HG03025 (cell line): Measurements from ENCODE around the gene MSGN1.

Source experiments
- ATAC-seq: cut with Tn5 transposase; IDR thresholded peaks from one replicate; pipeline ENCODE4 v1.9.1; 2021; ENCODE audit warnings: mild to moderate bottlenecking, moderate library complexity; ENCODE audit not compliant: unreplicated experiment, low FRiP score

The MSGN1 gene, protein sequence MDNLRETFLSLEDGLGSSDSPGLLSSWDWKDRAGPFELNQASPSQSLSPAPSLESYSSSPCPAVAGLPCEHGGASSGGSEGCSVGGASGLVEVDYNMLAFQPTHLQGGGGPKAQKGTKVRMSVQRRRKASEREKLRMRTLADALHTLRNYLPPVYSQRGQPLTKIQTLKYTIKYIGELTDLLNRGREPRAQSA

DNA sequence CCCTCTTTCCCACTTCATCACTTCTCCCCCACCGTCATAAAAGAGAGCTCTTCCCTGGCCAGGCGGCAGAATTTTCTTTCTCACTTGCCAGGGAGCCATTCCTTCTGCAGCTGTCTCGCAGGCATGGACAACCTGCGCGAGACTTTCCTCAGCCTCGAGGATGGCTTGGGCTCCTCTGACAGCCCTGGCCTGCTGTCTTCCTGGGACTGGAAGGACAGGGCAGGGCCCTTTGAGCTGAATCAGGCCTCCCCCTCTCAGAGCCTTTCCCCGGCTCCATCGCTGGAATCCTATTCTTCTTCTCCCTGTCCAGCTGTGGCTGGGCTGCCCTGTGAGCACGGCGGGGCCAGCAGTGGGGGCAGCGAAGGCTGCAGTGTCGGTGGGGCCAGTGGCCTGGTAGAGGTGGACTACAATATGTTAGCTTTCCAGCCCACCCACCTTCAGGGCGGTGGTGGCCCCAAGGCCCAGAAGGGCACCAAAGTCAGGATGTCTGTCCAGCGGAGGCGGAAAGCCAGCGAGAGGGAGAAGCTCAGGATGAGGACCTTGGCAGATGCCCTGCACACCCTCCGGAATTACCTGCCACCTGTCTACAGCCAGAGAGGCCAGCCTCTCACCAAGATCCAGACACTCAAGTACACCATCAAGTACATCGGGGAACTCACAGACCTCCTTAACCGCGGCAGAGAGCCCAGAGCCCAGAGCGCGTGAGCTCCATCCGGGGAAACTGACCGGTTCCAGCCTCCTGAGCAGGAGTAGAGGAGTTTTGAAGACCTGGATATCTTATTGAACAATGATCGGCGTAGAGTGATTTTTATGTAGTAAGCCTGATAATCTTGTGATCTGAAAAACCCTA, at the start of gene MSGN1:
MSGN1 (plus strand) TSS at position 65 of the 850 bp plus-strand sequence; CDS start at position 124, 59 bp downstream.
- no peak for ATAC-seq

GRCh38 chr2:17768894-17769293, 47.4 kb upstream of the MSGN1 start:
- no peak for ATAC-seq

DNA sequence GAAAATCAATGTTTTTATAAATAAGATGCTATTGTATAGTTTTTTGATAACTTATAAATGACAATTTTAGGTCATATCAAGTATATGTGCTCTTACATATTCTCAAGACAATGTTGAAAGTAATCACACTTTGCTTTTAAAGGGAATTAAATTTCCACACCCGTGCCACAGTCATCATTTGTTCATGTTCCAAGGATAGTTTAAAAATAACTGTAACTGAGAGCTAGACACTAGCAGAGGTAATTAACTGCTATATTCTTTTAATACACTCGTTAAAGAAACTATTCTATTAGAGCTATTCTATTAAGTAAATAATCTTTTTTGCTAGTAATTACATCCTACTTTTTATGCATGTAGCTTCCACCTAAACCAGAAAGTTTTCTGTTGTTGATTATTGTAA, 44.3 kb upstream of the MSGN1 start:
- ATAC-seq, result no peak

DNA sequence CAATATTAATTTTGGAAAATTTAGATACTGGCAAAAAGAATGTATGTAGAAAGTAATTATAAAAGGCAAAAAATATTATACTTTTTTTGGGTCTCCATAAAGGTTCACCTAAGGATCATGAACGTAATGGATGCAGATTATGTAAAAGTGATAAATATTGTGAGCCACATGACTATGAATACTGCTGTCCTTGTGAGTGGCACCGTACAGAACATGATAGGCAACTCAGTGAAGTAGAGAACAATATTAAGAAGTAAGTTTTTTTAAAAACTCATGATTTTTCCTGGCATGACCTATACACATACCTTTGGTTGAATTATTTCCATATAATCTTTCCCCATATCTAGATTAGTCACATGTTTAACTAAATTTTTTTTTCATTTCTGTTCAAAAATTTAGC, 43.7 kb upstream of the MSGN1 start:
- ATAC-seq, result no peak

DNA sequence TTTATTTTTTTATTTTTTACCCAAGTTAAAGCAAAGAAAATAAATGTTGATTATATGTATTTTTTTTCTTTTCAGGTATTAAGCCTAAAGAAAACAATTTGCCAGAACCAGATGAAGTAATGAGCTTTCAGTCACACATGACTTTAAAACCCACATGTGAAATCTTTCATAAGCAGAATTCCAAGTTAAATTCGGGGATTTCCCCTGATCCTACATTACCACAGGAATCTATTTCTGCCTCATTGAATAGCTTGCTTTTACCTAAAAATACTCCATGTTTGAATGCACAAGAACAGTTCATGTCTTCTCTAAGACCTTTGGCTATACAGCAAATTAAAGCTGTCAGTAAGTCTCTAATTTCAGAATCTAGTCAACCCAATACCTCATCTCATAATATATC, 35.7 kb upstream of the MSGN1 start:
- ATAC-seq, result no peak

DNA sequence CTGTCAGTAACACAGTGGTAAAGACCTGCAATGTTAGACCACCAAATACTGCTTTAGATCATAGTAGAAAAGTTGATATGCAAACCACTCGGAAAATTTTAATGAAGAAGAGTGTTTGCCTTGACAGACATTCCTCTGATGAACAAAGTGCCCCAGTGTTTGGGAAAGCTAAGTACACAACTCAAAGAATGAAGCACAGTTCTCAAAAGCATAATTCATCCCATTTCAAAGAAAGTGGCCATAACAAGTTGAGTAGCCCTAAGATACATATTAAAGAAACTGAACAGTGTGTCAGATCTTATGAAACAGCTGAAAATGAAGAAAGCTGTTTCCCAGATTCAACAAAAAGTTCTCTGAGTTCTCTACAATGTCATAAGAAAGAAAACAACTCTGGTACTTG, 34.8 kb upstream of the MSGN1 start:
- ATAC-seq, result no peak

- ATAC-seq, result no peak
Observed at GRCh38 chr2:17786727-17787126, 29.5 kb upstream of the MSGN1 start.

DNA sequence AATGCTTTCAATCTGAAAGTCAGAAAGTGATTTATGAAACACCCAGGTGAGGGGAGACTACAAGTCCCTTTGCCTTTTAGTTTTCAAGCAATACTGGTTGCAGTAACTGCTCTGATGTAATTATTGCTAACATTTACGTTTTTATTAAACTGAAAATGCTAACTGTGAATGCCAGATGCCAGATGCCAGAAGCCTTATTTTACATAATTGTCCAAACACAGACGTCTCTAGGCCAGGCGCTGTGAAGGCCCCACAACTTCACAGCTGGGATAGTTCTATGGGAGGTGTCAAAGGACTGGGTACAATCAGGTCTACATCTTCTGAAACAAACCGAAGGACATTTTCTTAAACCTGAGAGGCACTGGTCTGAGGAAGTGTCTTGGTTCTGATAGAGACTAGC, 27.5 kb upstream of the MSGN1 start:
- ATAC-seq, result no peak

GRCh38 chr2:17790536-17790935, 25.7 kb upstream of the MSGN1 start:
- no peak for ATAC-seq

DNA sequence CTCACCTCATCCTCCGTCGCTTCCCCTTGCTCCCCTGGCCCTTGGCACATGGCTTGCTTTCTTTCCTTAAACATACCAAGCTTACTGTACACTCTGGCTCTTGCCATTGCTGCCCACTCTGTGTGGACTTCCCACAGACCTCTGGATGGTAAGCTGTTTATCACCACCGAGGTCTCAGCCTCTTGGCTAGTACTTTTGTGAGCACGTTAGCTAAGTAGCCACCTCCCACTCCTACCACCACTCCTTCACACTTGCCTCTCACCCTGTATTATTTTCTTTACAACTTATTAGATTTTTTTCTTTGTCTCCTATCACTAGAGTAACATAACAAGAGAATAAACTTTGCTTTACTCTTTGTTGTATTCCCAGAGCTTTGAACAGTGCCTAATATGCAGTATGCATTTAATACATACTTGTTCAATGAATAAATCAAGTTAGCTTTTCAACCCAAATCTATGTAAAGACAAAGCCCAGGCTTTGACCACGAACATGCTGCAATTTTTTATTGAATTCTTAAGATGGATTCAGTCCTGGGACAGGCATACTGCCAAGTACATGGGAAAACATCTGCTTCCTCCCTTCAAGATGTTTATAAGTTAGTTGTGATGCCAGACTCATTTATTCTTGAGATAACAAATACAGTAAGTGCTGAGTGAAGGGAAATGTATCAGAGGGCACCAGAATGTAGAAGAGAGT, 25.0 kb upstream of the MSGN1 start:
- no peak for ATAC-seq

DNA sequence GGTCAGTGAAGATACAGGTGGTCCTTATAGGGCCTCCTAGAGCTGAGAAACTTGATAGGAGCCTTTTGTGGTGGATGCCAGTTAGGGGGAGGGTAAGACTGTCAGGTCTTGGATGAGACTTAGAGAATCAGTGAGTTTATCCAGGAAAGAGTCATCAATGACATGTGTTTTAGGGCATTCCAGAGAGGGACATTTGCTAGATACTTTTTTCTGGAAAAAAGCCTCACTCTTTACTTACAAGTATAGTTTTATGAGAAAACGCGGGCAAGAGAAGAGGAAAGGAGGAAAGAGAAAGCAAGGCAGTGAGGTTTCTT, 24.5 kb upstream of the MSGN1 start:
- ATAC-seq, result no peak

- no peak for ATAC-seq
Observed at GRCh38 chr2:17792515-17792914, 23.7 kb upstream of the MSGN1 start.

GRCh38 chr2:17793296-17793695, 23.0 kb upstream of the MSGN1 start:
- ATAC-seq, result no peak

- ATAC-seq, result no peak
Observed at GRCh38 chr2:17793803-17794354, 22.4 kb upstream of the MSGN1 start.

- no peak for ATAC-seq
Observed at GRCh38 chr2:17795309-17795708, 21.0 kb upstream of the MSGN1 start.

- no peak for ATAC-seq
Observed at GRCh38 chr2:17798338-17798737, 17.9 kb upstream of the MSGN1 start.

DNA sequence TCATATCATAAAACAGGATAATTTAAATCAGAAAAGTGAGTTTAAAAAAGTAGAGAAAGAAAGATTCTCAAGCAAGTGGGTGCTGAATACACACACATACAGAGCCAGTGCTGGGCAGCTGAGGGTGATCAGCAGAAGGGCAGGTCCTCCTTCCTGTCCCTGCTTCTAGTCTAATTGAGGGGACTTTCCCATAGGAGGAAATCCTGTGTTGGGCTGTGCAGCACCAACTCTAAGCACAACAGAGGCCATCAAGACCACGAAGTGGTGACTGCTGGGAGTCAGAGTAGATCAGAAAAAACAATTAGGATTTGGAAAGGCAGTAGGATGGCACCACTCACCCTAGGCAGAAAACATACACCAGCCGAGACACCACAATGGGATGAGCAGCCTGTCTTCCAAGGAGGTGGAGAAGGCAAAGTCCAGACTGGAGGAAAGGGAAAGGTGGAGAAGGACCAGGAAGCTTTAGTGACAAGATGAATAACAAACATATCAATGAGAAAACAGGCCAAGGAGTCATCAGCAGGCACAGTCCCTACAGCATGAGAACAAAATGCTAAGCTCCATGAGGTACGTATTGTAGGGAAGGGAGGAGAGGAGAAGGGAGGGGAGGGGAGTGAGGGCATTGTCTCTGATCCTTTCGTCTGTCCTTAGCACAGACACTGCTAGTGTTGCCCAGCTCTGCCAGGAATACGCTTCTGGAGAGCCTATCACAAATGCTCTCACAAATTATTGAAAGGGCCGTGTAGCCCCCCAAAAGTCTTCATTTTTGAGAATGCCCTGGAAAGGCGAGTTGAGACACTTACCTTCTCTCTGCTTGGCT, 16.7 kb upstream of the MSGN1 start:
- no peak for ATAC-seq

GRCh38 chr2:17800219-17800618, 16.0 kb upstream of the MSGN1 start:
- ATAC-seq, result no peak

- ATAC-seq, result no peak
Observed at GRCh38 chr2:17800693-17801458, 15.4 kb upstream of the MSGN1 start.

- ATAC-seq, result no peak
Observed at GRCh38 chr2:17803497-17803896, 12.8 kb upstream of the MSGN1 start.
